PC-3 (cell line): Measurements from ENCODE around the gene STX11. TPM values are rescaled to one million over a fixed set of nuclear protein-coding genes. Genes with fewer than 3 reads are reported as not detected.

ENCODE experiments used
- ATAC-seq: fragments of 200-7000 bp; cut with Tn5 transposase; 2 replicates; pipeline ENCODE4 v1.9.1; 2020; ENCODE audit warnings: mild to moderate bottlenecking, moderate library complexity
- BruUV-seq: library from RNA; stranded (reverse); fragments of 400-500 nt; replicated peaks from 2 replicates; lab custom pipeline; 2021; lab: Mats Ljungman, UMichigan
- CTCF ChIA-PET: fragments of 300-600 bp; sonication (Branson Sonifier 250); formaldehyde crosslinking; loops from one replicate; lab custom pipeline; 2022; ENCODE audit warnings: antibody characterized with exemption; lab: Charles Lee
- POLR2A ChIA-PET: fragments of 300-600 bp; sonication (Branson Sonifier 250); formaldehyde crosslinking; loops from one replicate; lab custom pipeline; 2022; ENCODE audit warnings: antibody characterized with exemption; ENCODE audit not compliant: unreplicated experiment; lab: Charles Lee
- DNase-seq: peaks from one replicate; pipeline ENCODE4 v3.0.0-alpha.2; 2015
- H2AFZ ChIP-seq: fragments of 300-600 bp; sonication (generic); 2 replicates; pipeline ENCODE4 v1.6.0; 2016; ENCODE audit warnings: antibody characterized with exemption, low read length
- H3F3A ChIP-seq: fragments of 300-600 bp; sonication (generic); one replicate; pipeline ENCODE4 v1.6.0; 2017; ENCODE audit warnings: antibody characterized with exemption, low read length, control low read depth, mild to moderate bottlenecking; ENCODE audit not compliant: unreplicated experiment
- H3K27ac ChIP-seq: fragments of 300-600 bp; sonication (generic); 2 replicates; pipeline ENCODE4 v1.5.1; 2016; ENCODE audit warnings: mild to moderate bottlenecking, low read length
- H3K27me3 ChIP-seq: fragments of 300-600 bp; sonication (generic); 2 replicates; pipeline ENCODE4 v1.6.1; 2016; ENCODE audit warnings: low read length, mixed read lengths
- H3K36me3 ChIP-seq: fragments of 300-600 bp; sonication (generic); 2 replicates; pipeline ENCODE4 v1.6.1; 2016; ENCODE audit warnings: low read depth, mixed run types, low read length, mixed read lengths
- H3K4me1 ChIP-seq: fragments of 300-600 bp; sonication (generic); 2 replicates; pipeline ENCODE4 v1.5.1; 2016; ENCODE audit warnings: low read length; ENCODE audit not compliant: insufficient read depth
- H3K4me2 ChIP-seq: fragments of 300-600 bp; sonication (generic); 2 replicates; pipeline ENCODE4 v1.6.0; 2016; ENCODE audit warnings: low read length
- H3K4me3 ChIP-seq: fragments of 300-600 bp; sonication (generic); 2 replicates; pipeline ENCODE4 v1.5.1; 2016; ENCODE audit warnings: mild to moderate bottlenecking, low read length, mixed read lengths
- H3K79me2 ChIP-seq: fragments of 300-600 bp; sonication (generic); 2 replicates; pipeline ENCODE4 v1.6.1; 2017; ENCODE audit warnings: low read length, mixed read lengths
- H3K9ac ChIP-seq: fragments of 300-600 bp; sonication (generic); 2 replicates; pipeline ENCODE4 v1.6.0; 2016; ENCODE audit warnings: mild to moderate bottlenecking, low read length
- H3K9me2 ChIP-seq: fragments of 300-600 bp; sonication (generic); replicated peaks from 2 replicates; pipeline ENCODE4 v1.6.1; 2016; ENCODE audit warnings: mixed run types, low read length, mixed read lengths
- H3K9me3 ChIP-seq: fragments of 300-600 bp; sonication (generic); 2 replicates; pipeline ENCODE4 v1.6.1; 2016; ENCODE audit warnings: low read length, mixed read lengths
- H4K20me1 ChIP-seq: fragments of 300-600 bp; sonication (generic); 2 replicates; pipeline ENCODE4 v1.6.1; 2016; ENCODE audit warnings: low read length, mixed read lengths
- EZH2 ChIP-seq: fragments of 300-600 bp; sonication (generic); IDR thresholded peaks from one replicate; pipeline ENCODE4 v1.6.1; 2017; ENCODE audit warnings: antibody characterized with exemption, mild to moderate bottlenecking, low read length; ENCODE audit not compliant: unreplicated experiment
- EZH2phosphoT487 ChIP-seq: fragments of 300-600 bp; sonication (generic); IDR thresholded peaks from 2 replicates; pipeline ENCODE4 v1.6.1; 2018; ENCODE audit warnings: mild to moderate bottlenecking, antibody characterized with exemption, low read length, borderline replicate concordance
- intact Hi-C: fragments of 100-400 bp; cut with micrococcal nuclease; formaldehyde crosslinking; loops from 2 replicates; pipeline ENCODE4 v1.9.0; 2023
- total RNA-seq: library from RNA; depleted of rRNA; stranded (reverse); fragments of >200 nt; gene quantifications from 2 replicates; pipeline ENCODE4 v1.2.3, GENCODE V29; 2014
- TF ChIP-seq, protein P1 (sequence below): fragments of 300-600 bp; sonication (generic); conservative IDR thresholded peaks from 2 replicates; pipeline ENCODE4 v1.5.1; 2017; ENCODE audit warnings: antibody characterized with exemption, low read depth, mild to moderate bottlenecking, low read length

Gene STX11
- total RNA-seq, 1 experiment from 2014 or later: 1.5 TPM

DNA sequence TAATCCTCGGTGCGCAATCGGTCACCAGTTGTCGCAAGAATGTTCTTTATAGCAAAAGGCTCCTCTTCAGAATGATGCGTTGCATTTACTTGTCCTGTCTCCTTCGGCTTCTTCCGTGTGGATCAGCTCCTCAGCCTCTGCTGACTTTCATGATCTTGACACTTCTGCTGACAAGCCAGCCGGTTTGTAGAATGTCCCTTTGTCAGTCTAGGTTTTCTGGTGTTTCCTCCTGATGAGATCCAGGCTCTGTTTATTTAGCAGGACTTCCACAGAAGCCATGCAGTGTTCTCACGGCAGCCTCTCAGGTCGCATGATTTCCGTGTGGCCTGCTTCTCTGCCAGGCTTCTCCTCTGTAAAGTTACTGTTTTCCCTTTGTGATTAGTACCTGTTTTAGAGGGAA lies 66.9 kb downstream of the STX11 start:
- H3K36me3 ChIP-seq: no peaks in the 10 kb centered on the region
- no peaks in the 10 kb centered on the region for H3K79me2 ChIP-seq
- POLR2A ChIA-PET: interaction anchor here (1.4 kb wide), 1 partner anchor 69 kb away, joined by 12 read pairs; no protein-coding TSS in a partner anchor
- H3K9ac ChIP-seq: peak overlapping the region; percentile 73; the same call in 1 of the 2 replicates
- CTCF ChIA-PET: interaction anchor here (1.5 kb wide), 1 partner anchor 49 kb away, joined by 8 read pairs; no protein-coding TSS in a partner anchor
- ATAC-seq (no peak), DNase-seq (peak; percentile 15)
- peak overlapping the region; percentile 61; the same call in 1 of the 2 replicates for H3K27ac ChIP-seq
- no peaks in the 10 kb centered on the region for H3K9me2 ChIP-seq
- no peaks in the 10 kb centered on the region for H4K20me1 ChIP-seq
- no peaks in the 10 kb centered on the region for H3K9me3 ChIP-seq
- H2AFZ ChIP-seq: peak overlapping the region; percentile 82
- intact Hi-C loops: loop anchor here (5.0 kb wide), 2 partner anchors 50 to 230 kb away; no protein-coding TSS in a partner anchor
- no peaks in the 10 kb centered on the region for H3K27me3 ChIP-seq
- peak overlapping the region; percentile 89 for H3K4me2 ChIP-seq
- no TSS peak for BruUV-seq
- H3K4me3 ChIP-seq: peak overlapping the region; percentile 72
- H3K4me1 ChIP-seq: peaks cover 15% of the 10 kb centered on the region
- TF ChIP-seq EZH2 (no peak), EZH2phosphoT487 (no peak)
- TF ChIP-seq, protein P1, sequence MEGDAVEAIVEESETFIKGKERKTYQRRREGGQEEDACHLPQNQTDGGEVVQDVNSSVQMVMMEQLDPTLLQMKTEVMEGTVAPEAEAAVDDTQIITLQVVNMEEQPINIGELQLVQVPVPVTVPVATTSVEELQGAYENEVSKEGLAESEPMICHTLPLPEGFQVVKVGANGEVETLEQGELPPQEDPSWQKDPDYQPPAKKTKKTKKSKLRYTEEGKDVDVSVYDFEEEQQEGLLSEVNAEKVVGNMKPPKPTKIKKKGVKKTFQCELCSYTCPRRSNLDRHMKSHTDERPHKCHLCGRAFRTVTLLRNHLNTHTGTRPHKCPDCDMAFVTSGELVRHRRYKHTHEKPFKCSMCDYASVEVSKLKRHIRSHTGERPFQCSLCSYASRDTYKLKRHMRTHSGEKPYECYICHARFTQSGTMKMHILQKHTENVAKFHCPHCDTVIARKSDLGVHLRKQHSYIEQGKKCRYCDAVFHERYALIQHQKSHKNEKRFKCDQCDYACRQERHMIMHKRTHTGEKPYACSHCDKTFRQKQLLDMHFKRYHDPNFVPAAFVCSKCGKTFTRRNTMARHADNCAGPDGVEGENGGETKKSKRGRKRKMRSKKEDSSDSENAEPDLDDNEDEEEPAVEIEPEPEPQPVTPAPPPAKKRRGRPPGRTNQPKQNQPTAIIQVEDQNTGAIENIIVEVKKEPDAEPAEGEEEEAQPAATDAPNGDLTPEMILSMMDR: no peak
- H3F3A ChIP-seq: no peaks in the 10 kb centered on the region

DNA sequence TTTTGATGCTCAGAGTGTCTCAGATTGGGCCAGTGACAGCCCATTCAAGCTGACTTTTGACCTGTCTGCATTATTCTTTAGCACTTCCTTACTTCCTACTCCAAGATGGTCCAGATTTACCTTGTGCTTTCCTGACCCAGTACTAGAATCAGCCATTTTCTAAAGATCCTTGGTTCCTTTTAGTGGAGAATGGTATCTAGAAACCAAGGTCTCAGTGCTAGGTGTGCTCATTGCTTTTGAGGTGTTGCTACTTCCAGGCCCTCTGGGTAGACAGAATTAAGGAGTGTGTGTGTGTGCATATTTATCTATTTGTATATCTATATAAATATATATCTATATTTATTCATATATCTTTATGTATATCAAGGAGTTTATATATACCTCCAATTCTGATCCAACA lies 67.5 kb downstream of the STX11 start:
- Histone ChIP-seq H3K27me3 (no peaks in the 10 kb centered on the region), H3K9me2 (no peaks in the 10 kb centered on the region), H4K20me1 (no peaks in the 10 kb centered on the region), H3K9ac (no peak overlapping the region), H3K9me3 (no peaks in the 10 kb centered on the region), H3K4me3 (no peak overlapping the region), H3K79me2 (no peaks in the 10 kb centered on the region), H3K4me1 (peaks cover 15% of the 10 kb centered on the region), H2AFZ (peak overlapping the region; percentile 82; the same call in 1 of the 2 replicates), H3K4me2 (peak overlapping the region; percentile 89), H3F3A (no peaks in the 10 kb centered on the region), H3K36me3 (no peaks in the 10 kb centered on the region), H3K27ac (no peak overlapping the region)
- DNase-seq: no peak
- TF ChIP-seq, protein P1: no peak
- TF ChIP-seq EZH2phosphoT487 (no peak), EZH2 (no peak)
- ChIA-PET POLR2A (no interaction called here), CTCF (no interaction called here)
- no peak for ATAC-seq
- intact Hi-C loops: loop anchor here (5.0 kb wide), 2 partner anchors 50 to 230 kb away; no protein-coding TSS in a partner anchor
- BruUV-seq: no TSS peak

DNA sequence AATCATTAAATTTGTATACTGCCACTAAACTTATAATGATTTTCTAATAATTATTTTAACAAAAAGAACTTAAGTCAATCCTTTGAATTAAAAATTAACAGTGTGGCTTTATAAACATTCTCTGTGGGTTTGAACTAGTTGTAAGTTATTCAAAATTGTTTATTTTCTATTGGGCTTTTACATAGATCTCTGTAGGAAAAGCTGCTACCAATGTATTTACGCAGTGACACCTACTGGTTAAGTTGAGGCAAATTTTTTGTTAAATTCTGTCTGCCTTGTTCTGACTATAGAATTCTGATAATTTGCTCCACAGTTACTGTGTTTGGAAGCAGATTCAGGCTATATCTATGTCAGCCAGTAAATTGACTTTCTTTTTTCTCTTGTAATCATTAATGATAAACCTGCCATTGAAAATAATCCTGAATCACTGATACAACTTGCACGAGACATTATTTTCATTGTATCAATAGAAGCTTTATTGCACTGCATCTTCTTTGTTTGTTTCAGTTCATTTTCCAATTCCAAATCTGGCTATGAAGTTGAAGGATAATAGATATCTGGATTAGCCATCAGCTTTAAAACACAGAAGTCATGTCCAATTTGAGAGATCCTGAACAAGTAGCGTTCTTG lies 68.9 kb downstream of the STX11 start:
- H3K36me3 ChIP-seq: no peaks in the 10 kb centered on the region
- H3F3A ChIP-seq: no peaks in the 10 kb centered on the region
- intact Hi-C loops: loop anchor here (1.0 to 5.0 kb wide), 3 partner anchors 48 to 228 kb away; no protein-coding TSS in a partner anchor
- ChIA-PET POLR2A (no interaction called here), CTCF (interaction anchor here (0.7 kb wide), 1 partner anchor 17 kb away, joined by 3 read pairs; no protein-coding TSS in a partner anchor)
- no peaks in the 10 kb centered on the region for H4K20me1 ChIP-seq
- H3K9ac ChIP-seq: no peak overlapping the region
- DNase-seq (peak; percentile 61), ATAC-seq (no peak)
- no peak overlapping the region for H3K4me2 ChIP-seq
- H3K9me2 ChIP-seq: no peaks in the 10 kb centered on the region
- no peaks in the 10 kb centered on the region for H3K9me3 ChIP-seq
- H3K79me2 ChIP-seq: no peaks in the 10 kb centered on the region
- H3K4me1 ChIP-seq: peaks cover 15% of the 10 kb centered on the region
- no peak overlapping the region for H3K27ac ChIP-seq
- no TSS peak for BruUV-seq
- TF ChIP-seq, protein P1: peak; percentile 69
- no peak for TF ChIP-seq EZH2phosphoT487
- H3K27me3 ChIP-seq: no peaks in the 10 kb centered on the region
- no peak overlapping the region for H3K4me3 ChIP-seq
- H2AFZ ChIP-seq: no peak overlapping the region
